HG03575 (cell line): Measurements from ENCODE around the gene REXO4.
"Not testable (repeated sequence)": the region's sequence is repeated elsewhere in the genome, so short reads cannot be mapped to it uniquely, and the experiment has no call there.

ENCODE experiments used
- ATAC-seq: cut with Tn5 transposase; IDR thresholded peaks from one replicate; pipeline ENCODE4 v1.9.1; 2021; ENCODE audit not compliant: unreplicated experiment, insufficient number of reproducible peaks, low FRiP score; ENCODE audit errors: extremely low read depth

The REXO4 gene

DNA sequence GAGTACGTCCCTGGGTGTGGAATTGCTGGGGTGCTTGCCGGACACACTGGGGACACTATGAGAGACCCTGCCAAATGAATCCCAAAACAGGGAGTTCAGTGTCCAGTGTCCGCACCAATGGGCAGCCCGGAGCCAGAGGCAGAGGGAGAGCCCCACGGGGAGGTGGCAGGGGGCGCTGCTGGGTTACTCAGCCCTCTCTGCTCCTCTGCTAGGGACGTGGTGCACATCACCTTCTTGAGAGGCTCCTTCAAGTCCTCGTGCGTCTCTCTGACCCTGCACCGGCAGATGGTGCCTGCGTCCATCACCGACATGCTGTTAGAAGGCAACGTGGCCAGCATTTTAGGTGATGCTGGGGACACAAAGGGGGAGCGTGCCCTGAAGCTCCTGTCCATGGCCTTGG is 20.9 kb downstream of the REXO4 start:
- no peak for ATAC-seq

DNA sequence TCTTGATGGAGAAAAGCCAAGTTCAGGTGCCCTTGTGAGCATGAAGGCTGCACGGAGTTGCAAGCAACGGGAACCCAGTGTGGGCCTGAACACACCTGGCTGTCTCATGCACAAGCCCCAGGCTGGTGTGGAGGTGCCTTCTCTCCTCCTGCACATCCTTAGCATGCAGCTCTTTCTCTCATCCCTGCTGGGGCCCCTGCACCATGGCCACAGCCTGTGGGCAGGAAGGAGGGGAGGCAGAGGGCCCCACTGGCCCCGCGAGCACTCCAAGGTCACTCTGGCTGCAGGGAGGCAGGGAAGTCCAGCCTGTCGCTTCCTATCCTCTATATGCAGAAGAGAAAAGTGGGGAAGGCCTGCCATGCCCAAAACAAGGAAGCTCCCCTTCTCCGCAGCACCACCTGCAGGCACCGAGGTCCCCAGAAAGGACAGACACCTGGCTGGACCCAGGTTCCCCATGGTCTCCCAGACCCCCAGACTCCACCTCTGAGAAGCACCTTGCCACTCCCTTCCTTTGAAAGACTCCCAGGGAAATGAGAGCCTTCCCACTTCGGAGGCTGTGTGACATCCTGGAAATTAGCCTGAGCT is 23.0 kb downstream of the REXO4 start:
- ATAC-seq: no peak

DNA sequence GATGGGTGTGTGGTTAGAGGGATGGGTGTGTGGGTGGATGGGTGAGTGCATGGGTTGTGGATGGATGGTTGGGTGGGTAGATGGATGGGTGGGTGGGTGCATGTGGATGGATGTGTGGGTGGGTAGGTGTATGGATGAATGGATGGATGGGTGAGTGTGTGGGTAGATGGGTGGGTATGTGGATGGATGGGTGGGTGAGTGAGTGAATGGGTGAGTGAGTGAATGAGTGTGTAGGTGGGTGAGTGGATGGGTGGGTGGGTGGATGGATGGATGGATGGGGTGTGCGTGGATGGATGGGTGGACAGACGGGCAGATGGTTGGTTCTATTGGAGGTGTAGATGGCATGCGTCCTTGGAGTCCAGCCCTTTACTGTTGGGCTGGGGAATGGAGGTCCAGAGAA is 24.4 kb downstream of the REXO4 start:
- ATAC-seq: no peak

DNA sequence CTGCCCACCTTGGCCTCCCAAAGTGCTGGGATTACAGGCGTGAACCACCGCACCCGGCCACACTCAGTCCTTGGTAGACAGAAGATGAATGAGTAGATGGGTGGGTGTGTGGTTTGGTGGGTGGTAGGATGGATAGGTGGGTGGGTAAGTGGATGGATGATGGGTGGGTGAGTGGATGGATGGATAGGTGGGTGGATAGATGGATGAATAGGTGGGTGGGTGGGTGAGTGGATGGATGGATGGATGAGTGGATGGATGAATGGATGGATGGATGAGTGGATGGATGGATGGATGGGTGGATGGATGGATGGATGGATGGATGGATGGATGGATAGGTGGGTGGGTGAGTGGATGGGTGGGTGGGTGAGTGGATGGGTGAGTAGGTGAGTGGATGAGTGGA is 25.5 kb downstream of the REXO4 start:
- not testable (repeated sequence) for ATAC-seq

DNA sequence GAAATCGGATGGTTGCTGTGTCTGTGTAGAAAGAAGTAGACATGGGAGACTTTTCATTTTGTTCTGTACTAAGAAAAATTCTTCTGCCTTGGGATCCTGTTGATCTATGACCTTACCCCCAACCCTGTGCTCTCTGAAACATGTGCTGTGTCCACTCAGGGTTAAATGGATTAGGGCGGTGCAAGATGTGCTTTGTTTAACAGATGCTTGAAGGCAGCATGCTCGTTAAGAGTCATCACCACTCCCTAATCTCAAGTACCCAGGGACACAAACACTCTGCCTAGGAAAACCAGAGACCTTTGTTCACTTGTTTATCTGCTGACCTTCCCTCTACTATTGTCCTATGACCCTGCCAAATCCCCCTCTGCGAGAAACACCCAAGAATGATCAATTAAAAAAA is 26.4 kb downstream of the REXO4 start:
- not testable (repeated sequence) for ATAC-seq

DNA sequence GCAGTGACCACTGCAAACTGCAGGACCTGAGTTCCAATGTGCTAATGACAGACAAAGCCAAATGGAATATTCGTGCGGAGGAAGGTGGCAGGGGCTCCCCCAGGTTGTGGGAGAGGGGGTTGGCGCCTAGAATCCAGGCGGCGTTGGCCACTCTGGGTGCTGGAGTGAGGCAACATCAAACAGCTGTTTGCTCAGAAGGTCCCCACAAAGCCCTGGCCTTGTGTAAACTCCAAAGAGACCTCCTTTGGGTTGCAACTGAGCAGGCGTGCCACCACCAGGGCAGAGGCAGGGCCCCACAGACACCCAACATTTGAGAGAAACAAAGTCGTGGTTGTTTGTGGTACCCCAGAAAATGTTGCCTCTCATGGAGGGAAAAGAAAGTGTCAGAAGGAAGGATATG is 27.1 kb downstream of the REXO4 start:
- no peak for ATAC-seq

DNA sequence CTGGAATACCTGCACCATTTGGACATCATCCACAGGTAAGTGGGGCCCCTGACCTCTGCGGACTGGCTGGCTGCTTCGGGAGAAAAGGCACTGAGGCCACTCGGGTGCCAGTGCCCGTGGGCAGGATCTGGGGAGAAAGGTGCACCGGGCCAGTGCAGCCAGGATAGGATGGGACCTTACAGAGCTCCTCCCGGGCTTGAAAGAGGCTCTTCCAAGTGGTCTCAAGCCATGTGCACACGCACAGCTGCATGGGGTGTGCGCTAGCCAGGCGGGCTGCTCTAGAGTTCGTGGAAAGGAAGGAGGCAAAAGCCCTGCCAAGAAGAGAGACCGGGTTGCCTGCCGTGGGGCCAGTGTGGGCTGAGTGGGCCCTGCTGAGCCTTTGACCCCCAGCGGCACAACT is 28.2 kb downstream of the REXO4 start:
- no peak for ATAC-seq

DNA sequence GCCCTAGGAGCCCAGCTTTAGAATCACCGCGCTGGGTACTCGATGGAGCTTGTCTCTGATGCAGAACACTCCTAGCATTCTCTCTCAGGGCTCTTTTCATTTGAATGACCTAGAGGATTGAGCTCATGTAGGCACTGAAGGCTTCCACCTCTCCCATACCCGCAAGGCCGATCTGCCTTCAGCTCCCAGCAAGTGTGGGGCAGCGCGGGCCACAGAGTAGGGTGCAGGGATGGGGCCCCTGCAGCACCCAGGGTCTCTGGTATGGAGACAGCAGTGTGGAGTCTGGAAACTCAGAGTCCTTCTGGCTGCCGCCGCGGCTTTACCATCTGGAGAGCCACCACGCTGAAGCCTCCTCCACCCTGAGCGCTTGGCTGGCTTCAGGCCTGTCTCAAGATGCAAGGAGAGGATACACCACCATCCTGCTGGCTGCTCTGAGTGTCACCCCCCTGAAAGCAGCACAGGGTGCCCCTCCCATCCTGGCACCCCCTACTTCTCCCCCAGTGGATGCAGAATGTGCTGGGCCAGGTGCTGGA is 28.7 kb downstream of the REXO4 start:
- ATAC-seq: no peak

DNA sequence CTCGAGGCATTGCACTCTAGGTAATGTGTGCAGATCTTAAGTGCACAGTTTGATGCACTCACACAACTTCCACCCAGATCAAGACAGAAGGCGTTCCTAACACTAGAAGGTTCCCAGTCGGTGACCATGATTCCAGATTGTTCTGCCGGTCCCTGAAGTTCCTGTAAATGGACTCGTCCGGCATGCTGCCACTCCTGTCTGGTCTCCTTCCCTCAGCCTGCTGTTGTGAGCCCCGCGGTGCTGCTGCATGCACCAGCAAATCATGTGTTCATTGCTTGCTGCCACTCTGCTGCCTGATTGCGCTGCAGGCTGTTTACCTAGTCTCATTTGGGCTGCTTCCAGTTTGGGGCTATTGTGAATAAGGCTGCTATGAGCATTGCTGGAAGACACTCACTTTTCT is 30.1 kb downstream of the REXO4 start:
- ATAC-seq: no peak

DNA sequence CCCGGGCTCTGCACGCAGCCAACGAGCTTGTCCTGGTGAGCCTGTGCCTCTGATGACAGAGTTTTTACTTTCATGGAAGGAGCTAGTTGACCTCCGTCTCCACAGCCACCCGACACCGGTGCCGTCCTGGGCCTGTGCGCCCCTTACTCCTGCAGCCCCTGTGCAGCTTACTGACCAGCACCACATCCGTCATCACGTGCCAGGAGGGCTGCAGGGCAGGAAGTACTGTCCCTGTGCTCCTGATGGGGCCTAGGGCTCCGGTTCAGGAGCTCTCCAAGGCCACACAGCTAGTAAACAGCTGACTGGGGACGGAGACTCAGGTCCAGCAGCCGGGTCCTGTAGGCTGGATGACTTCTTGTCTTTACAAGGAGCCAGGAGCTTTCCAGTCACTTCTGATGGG is 31.5 kb downstream of the REXO4 start:
- ATAC-seq: no peak

DNA sequence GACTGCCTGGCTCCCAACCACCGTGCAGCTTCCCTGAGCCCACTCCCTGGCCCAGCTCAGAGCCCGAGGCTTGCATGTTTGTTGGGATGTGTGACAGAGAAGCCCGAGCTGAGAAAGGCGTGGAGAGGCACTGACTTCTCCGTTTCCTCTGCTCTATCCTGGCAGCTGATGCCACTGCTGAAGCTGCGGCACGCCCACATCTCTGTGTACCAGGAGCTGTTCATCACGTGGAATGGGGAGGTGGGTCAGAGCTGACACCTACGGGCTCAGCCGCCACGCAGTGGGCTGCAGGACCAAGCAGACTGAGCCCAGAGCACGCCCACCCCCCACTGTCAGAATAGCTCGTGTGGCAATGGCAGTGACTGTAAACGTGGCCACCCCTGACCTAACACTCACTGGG is 32.4 kb downstream of the REXO4 start:
- ATAC-seq: no peak

DNA sequence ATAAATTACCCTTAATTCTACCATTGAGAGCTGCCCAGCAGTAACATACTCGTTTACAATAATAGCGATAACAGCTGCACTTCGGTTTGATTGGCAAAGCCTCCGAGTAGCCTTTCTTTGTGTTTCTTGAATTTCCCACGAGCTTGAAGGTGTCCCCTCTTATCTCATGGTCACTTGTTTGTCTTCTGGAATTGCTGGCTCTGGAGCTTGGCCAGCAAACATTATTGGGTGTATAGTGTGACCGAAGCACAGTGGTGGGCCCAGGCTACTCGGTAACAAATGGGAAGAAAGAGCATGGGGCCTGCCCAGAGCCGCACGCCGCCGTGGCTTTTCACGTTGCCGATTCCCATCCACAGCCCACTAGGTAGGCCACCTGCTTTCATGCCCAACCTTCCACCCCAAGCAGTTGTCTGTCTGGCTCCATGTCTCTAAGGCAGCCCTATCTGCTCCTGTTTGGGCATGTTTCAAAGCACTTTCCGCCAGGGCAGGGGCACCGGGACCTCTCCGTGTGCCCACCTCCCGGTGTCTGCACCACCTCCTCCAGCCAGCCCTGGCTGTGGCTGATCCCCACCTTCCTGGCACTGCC is 33.0 kb downstream of the REXO4 start:
- ATAC-seq: no peak

DNA sequence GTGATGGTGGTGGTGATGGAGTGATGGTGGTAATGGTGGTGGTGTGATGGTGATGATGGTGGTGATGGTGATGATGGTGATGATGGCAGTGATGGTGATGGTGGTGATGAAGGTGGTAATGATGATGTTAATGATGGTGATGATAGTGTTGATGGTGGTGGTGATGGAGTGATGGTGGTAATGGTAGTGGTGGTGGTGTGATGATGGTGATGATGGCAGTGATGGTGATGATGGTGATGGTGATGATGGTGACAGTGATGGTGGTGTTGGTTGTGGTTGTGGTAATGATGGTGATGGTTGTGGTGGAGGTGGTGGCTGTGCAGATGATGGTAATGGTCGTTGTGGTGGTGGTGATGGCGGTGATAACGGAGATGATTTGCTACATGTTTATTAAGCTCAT is 34.4 kb downstream of the REXO4 start:
- ATAC-seq: no peak

DNA sequence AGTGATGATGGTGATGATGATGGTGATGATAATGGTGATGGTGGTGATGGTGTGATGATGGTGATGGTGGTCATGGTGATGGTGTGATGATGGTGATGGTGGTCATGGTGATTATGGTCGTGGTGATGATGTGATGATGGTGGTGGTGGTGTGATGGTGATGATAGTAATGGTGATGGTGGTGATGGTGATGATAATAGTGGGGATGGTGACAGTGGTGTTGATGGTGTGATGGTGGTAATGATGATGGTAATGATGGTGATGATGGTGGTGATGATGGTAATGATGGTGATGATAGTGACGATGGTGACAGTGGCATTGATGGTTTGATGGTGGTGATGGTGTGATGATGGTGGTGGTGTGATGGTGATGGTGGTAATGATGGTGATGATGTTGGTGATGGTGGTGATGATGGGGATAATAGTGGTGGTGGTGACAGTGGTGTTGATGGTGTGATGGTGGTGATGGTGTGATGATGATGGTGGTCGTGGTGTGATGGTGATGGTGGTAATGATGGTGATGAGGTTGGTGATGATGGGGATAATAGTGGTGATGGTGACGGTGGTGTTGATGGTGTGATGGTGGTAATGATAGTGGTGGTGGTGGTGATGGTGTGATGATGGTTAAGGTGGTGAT is 35.2 kb downstream of the REXO4 start:
- no peak for ATAC-seq

DNA sequence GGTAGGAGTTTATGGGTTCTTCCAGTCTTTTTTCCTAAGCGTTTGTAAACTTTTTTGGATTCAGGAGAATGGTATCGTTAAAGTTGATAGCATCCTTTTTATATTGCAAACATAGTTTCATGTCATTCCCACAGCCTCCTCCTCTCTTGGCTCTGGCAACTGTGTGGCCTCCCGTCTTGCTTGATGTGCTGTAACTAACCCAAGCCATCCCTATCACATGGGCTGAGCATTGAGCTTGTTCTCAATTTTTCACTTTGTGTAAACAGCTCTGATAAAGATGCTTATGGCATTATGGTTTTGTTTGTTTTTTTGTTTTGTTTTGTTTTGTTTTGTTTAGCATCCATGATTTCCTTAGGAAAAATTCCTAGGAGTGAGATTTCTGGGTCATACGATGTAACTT is 37.1 kb downstream of the REXO4 start:
- no peak for ATAC-seq

DNA sequence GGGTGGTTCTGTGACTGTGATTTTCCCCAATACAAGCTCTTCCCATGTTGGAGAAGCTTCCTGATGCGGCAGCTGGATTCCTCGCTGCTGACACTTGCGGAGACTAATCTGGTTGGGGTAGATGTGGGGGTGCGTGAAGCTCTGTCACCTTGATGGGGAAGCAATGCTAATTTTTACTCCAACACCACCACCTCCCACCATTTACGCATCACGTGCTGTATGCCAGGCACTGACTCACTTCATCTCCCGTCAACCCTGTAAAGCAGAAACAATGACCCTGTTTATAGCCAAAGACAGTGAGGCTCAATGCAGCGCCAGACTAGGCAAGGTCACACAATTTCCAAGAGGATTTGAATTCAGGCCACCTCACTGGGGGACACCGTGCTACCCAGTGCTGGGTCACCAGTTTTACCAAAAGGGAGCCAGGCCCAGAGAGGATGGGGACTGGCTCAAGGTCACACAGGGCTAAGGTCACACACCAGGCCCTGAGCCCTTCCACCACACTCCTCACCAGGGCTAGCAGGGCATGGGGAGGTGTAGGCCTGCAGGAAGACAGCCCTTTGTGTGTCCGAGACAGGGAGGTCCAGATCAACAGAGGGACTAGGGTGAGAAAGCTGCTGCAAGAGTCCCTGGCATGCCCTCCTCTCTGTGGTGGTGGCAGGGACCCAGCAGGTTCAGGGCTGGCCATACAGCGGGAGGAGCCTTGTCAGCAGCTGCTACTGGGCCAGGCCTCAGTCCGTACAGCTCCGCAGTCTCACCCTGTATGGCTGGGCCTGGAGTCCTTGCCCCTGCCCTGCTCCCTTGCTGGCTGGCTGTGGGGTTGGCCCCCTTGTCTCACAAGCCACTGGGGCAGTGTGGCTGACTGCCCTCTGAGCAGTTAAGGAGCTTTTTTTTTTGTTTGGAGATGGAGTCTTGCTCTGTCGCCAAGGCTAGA is 38.4 kb downstream of the REXO4 start:
- no peak for ATAC-seq

DNA sequence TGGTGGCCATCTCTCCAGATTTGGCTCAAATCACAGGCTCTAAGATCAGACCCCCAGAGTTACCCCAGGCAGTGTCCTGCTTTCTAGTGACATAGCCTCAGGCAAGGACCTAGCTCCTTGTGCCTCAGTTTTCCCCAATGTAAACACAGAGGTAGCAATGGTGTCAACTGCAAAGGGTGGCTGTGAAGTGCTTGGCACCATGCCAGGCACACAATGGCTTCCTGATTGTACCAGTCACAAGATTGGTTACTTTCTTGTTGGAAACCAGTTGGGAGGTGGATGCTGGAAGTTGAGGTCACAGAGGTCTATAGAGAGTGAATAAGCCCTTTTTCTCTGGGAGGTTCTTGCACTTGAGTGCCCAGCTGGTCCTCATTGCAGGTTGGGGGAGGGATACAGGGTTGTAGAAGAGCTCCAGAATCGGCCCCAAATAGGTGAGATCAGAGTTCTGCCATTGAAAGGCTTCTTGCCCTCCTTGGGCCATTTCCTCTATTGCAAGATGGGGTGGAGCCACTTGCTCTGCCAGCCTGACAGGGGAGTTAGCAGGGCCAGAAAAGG is 39.3 kb downstream of the REXO4 start:
- ATAC-seq: no peak

DNA sequence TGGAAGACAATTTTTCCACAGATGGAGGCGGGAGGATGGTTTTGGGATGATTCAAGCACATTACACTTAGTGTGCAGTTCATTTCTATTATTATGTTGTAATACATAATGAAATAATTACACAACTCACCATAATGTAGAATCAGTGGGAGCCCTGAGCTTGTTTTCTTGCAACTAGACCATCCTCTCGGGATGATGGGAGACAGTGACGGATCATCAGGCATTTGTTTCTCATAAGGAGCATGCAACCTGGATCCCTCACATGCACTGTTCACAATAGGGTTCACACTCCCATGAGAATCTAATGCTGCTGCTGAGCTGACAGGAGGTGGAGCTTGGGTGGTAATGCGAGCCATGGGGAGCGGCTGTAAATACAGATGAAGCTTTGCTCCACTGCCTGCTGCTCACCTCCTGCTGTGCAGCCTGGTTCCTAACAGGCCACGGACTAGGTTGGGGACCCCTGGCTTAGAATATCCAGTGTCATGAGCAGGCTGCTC is 40.0 kb downstream of the REXO4 start:
- no peak for ATAC-seq

DNA sequence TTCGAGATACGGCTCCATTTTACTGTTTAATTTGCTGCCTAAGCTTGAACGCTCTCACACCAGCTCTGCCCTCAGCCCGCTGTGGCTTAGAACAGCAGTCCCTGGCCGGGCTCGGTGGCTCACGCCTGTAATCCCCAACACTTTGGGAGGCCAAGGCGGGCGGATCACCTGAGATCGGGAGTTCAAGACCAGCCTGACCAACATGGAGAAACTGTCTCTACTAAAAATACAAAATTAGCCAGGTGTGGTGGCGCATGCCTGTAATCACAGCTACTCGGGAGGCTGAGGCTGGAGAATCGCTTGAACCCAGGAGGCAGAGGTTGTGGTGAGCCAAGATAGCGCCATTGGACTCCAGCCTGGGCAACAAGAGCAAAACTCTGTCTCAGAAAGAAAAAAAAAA is 40.5 kb downstream of the REXO4 start:
- not testable (repeated sequence) for ATAC-seq
